OCI-LY3 (cell line): Measurements from ENCODE around the gene LRRTM3.

Experiments
- H2AFZ ChIP-seq: fragments of 200-600, 300-600 bp; shearing (Covaris generic); 2 replicates; pipeline ENCODE4 v1.6.0; 2014; ENCODE audit warnings: antibody characterized with exemption, low read depth, low read length
- H3K27ac ChIP-seq: fragments of 200-600, 300-600 bp; sonication (generic); 2 replicates; pipeline ENCODE4 v1.5.1; 2014; ENCODE audit warnings: mild to moderate bottlenecking, low read length, moderate library complexity, mixed read lengths
- H3K27me3 ChIP-seq: fragments of 200-600, 300-600 bp; sonication (generic); 2 replicates; pipeline ENCODE4 v1.6.1; 2014; ENCODE audit warnings: low read depth, low read length, mixed read lengths
- H3K36me3 ChIP-seq: fragments of 200-600, 300-600 bp; sonication (generic); replicated peaks from 2 replicates; pipeline ENCODE3; 2014; ENCODE audit warnings: low read depth, low read length, mixed read lengths
- H3K4me1 ChIP-seq: fragments of 300-600, 200-600 bp; sonication (generic); 2 replicates; pipeline ENCODE4 v1.6.1; 2014; ENCODE audit warnings: low read length, mixed read lengths
- H3K4me2 ChIP-seq: fragments of 200-600, 300-600 bp; sonication (generic); 2 replicates; pipeline ENCODE4 v1.6.1; 2014; ENCODE audit warnings: low read length, mixed read lengths
- H3K4me3 ChIP-seq: fragments of 300-600, 200-600 bp; sonication (generic); 2 replicates; pipeline ENCODE4 v1.5.1; 2014; ENCODE audit warnings: antibody characterized with exemption, mild to moderate bottlenecking, low read length, moderate library complexity
- H3K79me2 ChIP-seq: fragments of 300-600, 200-600 bp; shearing (Covaris generic); 2 replicates; pipeline ENCODE4 v1.6.1; 2014; ENCODE audit warnings: mild to moderate bottlenecking, low read length, mixed read lengths
- H3K9ac ChIP-seq: fragments of 300-600, 200-600 bp; shearing (Covaris generic); 2 replicates; pipeline ENCODE4 v1.6.0; 2014; ENCODE audit warnings: mild to moderate bottlenecking, low read length, moderate library complexity
- H3K9me3 ChIP-seq: fragments of 200-600, 300-600 bp; shearing (Covaris generic); 2 replicates; pipeline ENCODE4 v1.6.1; 2014; ENCODE audit warnings: low read length, mixed read lengths; ENCODE audit not compliant: insufficient read depth
- H4K20me1 ChIP-seq: fragments of 200-600, 300-600 bp; sonication (generic); 2 replicates; pipeline ENCODE4 v1.6.1; 2016; ENCODE audit warnings: low read length, mixed read lengths; ENCODE audit not compliant: insufficient read depth
- CTCF ChIP-seq: fragments of 200-600, 300-600 bp; sonication (generic); IDR thresholded peaks from 2 replicates; pipeline ENCODE4 v1.5.1; 2014; ENCODE audit warnings: antibody characterized with exemption, low read length, low read depth
- EZH2phosphoT487 ChIP-seq: fragments of 200-600 bp; shearing (Covaris generic); IDR thresholded peaks from 2 replicates; pipeline ENCODE4 v1.6.1; 2018; ENCODE audit warnings: antibody characterized with exemption, mixed run types, low read depth

Gene LRRTM3

GRCh38 chr10:66941491-66941890, 15.7 kb downstream of the LRRTM3 start:
- no peak overlapping the region for H3K4me2 ChIP-seq
- no peak overlapping the region for H2AFZ ChIP-seq

GRCh38 chr10:66942407-66942806, 16.6 kb downstream of the LRRTM3 start:
- no peak overlapping the region for H3K4me3 ChIP-seq
- H3K4me1 ChIP-seq = no peaks in the 10 kb centered on the region
- H3K27ac ChIP-seq = no peak overlapping the region
- H3K9me3 ChIP-seq = no peaks in the 10 kb centered on the region
- H3K36me3 ChIP-seq = no peaks in the 10 kb centered on the region
- H3K79me2 ChIP-seq = no peaks in the 10 kb centered on the region
- no peak for TF ChIP-seq EZH2phosphoT487
- TF ChIP-seq CTCF = no peak
- no peaks in the 10 kb centered on the region for H4K20me1 ChIP-seq
- no peaks in the 10 kb centered on the region for H3K27me3 ChIP-seq
- H3K4me2 ChIP-seq = no peak overlapping the region
- no peak overlapping the region for H2AFZ ChIP-seq
- H3K9ac ChIP-seq = no peak overlapping the region

More at GRCh38 chr10:66941491-66941890, 15.7 kb downstream of the LRRTM3 start:
- Histone ChIP-seq H3K4me3 (no peak overlapping the region), H3K79me2 (no peaks in the 10 kb centered on the region), H3K36me3 (no peaks in the 10 kb centered on the region), H3K4me1 (no peaks in the 10 kb centered on the region), H3K27me3 (no peaks in the 10 kb centered on the region), H3K27ac (no peak overlapping the region), H3K9me3 (no peaks in the 10 kb centered on the region), H4K20me1 (no peaks in the 10 kb centered on the region), H3K9ac (no peak overlapping the region)
- no peak for TF ChIP-seq EZH2phosphoT487
- TF ChIP-seq CTCF = no peak

GRCh38 chr10:66943590-66943989, 17.8 kb downstream of the LRRTM3 start:
- H2AFZ ChIP-seq = no peak overlapping the region
- H3K9ac ChIP-seq = no peak overlapping the region
- H3K27me3 ChIP-seq = no peaks in the 10 kb centered on the region
- no peaks in the 10 kb centered on the region for H3K9me3 ChIP-seq
- no peaks in the 10 kb centered on the region for H4K20me1 ChIP-seq
- H3K4me1 ChIP-seq = no peaks in the 10 kb centered on the region
- TF ChIP-seq EZH2phosphoT487 = no peak
- no peak for TF ChIP-seq CTCF
- no peak overlapping the region for H3K27ac ChIP-seq
- no peak overlapping the region for H3K4me3 ChIP-seq
- no peak overlapping the region for H3K4me2 ChIP-seq
- no peaks in the 10 kb centered on the region for H3K79me2 ChIP-seq
- H3K36me3 ChIP-seq = no peaks in the 10 kb centered on the region

DNA sequence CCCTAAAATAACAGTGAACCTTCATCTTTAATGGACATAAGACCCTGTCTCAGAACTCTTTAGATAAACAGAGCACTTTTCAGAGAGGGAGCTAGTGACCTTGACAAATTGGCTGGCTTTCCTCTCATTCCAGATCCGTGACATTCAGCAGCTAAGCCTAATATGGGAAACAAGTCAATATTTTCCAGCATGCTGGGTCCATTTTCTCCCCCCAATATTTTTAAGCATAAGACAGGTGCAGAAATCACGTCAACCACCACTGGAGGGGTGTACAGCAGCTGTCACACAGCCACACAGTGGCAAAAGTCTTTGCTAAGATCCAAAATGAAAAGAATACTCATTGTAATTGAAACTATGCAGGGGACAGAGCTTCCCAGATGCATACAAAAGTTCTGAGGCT, 26.1 kb downstream of the LRRTM3 start:
- Histone ChIP-seq H3K4me3 (no peak overlapping the region), H4K20me1 (no peaks in the 10 kb centered on the region), H3K27me3 (no peaks in the 10 kb centered on the region), H3K4me2 (no peak overlapping the region), H3K79me2 (no peaks in the 10 kb centered on the region), H3K9me3 (no peaks in the 10 kb centered on the region), H2AFZ (no peak overlapping the region), H3K4me1 (no peaks in the 10 kb centered on the region), H3K27ac (no peak overlapping the region), H3K36me3 (no peaks in the 10 kb centered on the region), H3K9ac (no peak overlapping the region)
- no peak for TF ChIP-seq CTCF
